ENCODE results near the gene MLC1.

DNA sequence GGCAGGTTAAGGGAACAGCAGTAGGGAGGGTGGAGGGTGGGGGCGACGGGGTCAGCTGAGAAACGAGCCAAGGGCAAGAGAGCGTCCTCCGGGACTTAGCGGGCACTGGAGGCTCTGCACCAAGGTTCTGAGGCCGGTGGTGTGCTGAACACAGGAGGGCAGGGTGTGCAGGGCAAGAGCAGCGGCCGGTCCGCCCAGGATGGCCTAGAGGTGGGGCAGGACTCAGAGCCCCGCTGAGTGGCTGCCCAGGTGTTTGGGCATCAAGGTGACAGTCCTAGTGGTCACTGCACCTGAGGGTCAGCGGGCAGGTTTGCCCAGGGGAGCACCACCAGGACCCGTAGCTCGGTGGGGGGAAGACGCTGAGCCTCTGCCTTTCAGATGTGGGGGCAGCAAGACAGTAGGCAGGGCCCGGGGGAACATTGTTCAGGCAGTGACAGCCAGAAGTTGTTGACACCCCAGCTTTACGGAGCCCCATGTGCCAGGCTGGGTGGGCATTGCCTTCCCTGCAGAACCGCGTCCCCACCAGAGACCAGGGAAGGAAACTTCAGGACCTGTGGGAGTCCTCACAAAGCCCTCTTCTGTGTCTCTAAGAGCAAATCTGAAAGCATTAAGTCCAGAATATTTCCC lies 22.6 kb downstream of the MLC1 start:
- TF ChIP-seq, protein P1, sequence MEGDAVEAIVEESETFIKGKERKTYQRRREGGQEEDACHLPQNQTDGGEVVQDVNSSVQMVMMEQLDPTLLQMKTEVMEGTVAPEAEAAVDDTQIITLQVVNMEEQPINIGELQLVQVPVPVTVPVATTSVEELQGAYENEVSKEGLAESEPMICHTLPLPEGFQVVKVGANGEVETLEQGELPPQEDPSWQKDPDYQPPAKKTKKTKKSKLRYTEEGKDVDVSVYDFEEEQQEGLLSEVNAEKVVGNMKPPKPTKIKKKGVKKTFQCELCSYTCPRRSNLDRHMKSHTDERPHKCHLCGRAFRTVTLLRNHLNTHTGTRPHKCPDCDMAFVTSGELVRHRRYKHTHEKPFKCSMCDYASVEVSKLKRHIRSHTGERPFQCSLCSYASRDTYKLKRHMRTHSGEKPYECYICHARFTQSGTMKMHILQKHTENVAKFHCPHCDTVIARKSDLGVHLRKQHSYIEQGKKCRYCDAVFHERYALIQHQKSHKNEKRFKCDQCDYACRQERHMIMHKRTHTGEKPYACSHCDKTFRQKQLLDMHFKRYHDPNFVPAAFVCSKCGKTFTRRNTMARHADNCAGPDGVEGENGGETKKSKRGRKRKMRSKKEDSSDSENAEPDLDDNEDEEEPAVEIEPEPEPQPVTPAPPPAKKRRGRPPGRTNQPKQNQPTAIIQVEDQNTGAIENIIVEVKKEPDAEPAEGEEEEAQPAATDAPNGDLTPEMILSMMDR (IDR thresholded peaks at IDR 0.05; ENCODE audit: low read depth, low read length, missing input control): no peak
- TF ChIP-seq TAF1 (conservative IDR thresholded peaks at IDR 0.05) (no peak), JUND (IDR thresholded peaks at IDR 0.05) (no peak), GABPA (IDR thresholded peaks at IDR 0.05 in 1 of 2, conservative IDR thresholded peaks at IDR 0.05 in 1 of 2) (no peak), RAD21 (IDR thresholded peaks at IDR 0.05) (no peak), RXRA (IDR thresholded peaks at IDR 0.05) (no peak), YY1 (IDR thresholded peaks at IDR 0.05) (no peak)
- TF ChIP-seq, protein P2, sequence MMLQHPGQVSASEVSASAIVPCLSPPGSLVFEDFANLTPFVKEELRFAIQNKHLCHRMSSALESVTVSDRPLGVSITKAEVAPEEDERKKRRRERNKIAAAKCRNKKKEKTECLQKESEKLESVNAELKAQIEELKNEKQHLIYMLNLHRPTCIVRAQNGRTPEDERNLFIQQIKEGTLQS (IDR thresholded peaks at IDR 0.05): no peak
- TF ChIP-seq, protein P3, sequence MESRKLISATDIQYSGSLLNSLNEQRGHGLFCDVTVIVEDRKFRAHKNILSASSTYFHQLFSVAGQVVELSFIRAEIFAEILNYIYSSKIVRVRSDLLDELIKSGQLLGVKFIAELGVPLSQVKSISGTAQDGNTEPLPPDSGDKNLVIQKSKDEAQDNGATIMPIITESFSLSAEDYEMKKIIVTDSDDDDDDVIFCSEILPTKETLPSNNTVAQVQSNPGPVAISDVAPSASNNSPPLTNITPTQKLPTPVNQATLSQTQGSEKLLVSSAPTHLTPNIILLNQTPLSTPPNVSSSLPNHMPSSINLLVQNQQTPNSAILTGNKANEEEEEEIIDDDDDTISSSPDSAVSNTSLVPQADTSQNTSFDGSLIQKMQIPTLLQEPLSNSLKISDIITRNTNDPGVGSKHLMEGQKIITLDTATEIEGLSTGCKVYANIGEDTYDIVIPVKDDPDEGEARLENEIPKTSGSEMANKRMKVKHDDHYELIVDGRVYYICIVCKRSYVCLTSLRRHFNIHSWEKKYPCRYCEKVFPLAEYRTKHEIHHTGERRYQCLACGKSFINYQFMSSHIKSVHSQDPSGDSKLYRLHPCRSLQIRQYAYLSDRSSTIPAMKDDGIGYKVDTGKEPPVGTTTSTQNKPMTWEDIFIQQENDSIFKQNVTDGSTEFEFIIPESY (IDR thresholded peaks at IDR 0.05): no peak
- TF ChIP-seq, protein P4, sequence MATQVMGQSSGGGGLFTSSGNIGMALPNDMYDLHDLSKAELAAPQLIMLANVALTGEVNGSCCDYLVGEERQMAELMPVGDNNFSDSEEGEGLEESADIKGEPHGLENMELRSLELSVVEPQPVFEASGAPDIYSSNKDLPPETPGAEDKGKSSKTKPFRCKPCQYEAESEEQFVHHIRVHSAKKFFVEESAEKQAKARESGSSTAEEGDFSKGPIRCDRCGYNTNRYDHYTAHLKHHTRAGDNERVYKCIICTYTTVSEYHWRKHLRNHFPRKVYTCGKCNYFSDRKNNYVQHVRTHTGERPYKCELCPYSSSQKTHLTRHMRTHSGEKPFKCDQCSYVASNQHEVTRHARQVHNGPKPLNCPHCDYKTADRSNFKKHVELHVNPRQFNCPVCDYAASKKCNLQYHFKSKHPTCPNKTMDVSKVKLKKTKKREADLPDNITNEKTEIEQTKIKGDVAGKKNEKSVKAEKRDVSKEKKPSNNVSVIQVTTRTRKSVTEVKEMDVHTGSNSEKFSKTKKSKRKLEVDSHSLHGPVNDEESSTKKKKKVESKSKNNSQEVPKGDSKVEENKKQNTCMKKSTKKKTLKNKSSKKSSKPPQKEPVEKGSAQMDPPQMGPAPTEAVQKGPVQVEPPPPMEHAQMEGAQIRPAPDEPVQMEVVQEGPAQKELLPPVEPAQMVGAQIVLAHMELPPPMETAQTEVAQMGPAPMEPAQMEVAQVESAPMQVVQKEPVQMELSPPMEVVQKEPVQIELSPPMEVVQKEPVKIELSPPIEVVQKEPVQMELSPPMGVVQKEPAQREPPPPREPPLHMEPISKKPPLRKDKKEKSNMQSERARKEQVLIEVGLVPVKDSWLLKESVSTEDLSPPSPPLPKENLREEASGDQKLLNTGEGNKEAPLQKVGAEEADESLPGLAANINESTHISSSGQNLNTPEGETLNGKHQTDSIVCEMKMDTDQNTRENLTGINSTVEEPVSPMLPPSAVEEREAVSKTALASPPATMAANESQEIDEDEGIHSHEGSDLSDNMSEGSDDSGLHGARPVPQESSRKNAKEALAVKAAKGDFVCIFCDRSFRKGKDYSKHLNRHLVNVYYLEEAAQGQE (IDR thresholded peaks at IDR 0.05): no peak
- TF ChIP-seq, protein P5, sequence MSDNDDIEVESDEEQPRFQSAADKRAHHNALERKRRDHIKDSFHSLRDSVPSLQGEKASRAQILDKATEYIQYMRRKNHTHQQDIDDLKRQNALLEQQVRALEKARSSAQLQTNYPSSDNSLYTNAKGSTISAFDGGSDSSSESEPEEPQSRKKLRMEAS (IDR thresholded peaks at IDR 0.05): no peak
